SK-N-SH (cell line): ENCODE measurements around the gene VWA3B. TPM values are rescaled to one million over a fixed set of nuclear protein-coding genes. Genes with fewer than 3 reads are reported as not detected.

Source experiments
- CTCF ChIA-PET: fragments of 300-600, 350-600 bp; formaldehyde crosslinking; extraction: SDS; loops from one replicate; lab custom pipeline; 2021; lab: Yijun Ruan, JAX
- POLR2A ChIA-PET: fragments of 350-600 bp; sonication (Branson Sonifier 250); formaldehyde crosslinking; extraction: SDS; loops from one replicate; lab custom pipeline; 2020; ENCODE audit warnings: antibody characterized with exemption, inconsistent platforms; lab: Yijun Ruan, JAX
- DNase-seq: peaks from one replicate; pipeline ENCODE4 v3.0.0; 2012
- H2AFZ ChIP-seq: fragments of 200-600 bp; sonication (generic); 2 replicates; pipeline ENCODE4 v1.8.1; 2016; ENCODE audit warnings: antibody characterized with exemption, mild to moderate bottlenecking, low read depth
- H3F3A ChIP-seq: fragments of 200-600 bp; sonication (generic); replicated peaks from 2 replicates; pipeline ENCODE3; 2016; ENCODE audit warnings: antibody characterized with exemption, mild to moderate bottlenecking; ENCODE audit not compliant: insufficient read depth
- H3K27ac ChIP-seq, 2 experiments: fragments of 200-500 bp in 1 of 2; fragments of 200-600 bp in 1 of 2; sonication (Bioruptor generic) in 1 of 2; sonication (generic), shearing (Covaris generic) in 1 of 2; 2 replicates each; pipeline versions ENCODE4 v1.5.1 to v1.6.1; 2014 to 2016; ENCODE audit warnings: low read depth in 2 of 2, inconsistent platforms in 1 of 2, low read length in 1 of 2, mild to moderate bottlenecking in 1 of 2, mixed read lengths in 1 of 2
- H3K27me3 ChIP-seq: fragments of 200-600 bp; sonication (generic), shearing (Covaris generic); 2 replicates; pipeline ENCODE4 v1.6.1; 2016; ENCODE audit warnings: mixed run types; ENCODE audit not compliant: insufficient read depth
- H3K36me3 ChIP-seq, 2 experiments: fragments of 200-500 bp in 1 of 2; fragments of 200-600 bp in 1 of 2; sonication (Bioruptor generic) in 1 of 2; sonication (generic) in 1 of 2; replicated peaks in 1 of 2; 2 replicates each; pipeline versions ENCODE3 to v1.5.1; 2014 to 2016; ENCODE audit warnings: low read length in 1 of 2, mild to moderate bottlenecking in 1 of 2; ENCODE audit not compliant: insufficient read depth in 2 of 2, control insufficient read depth in 1 of 2
- H3K4me1 ChIP-seq, 2 experiments: fragments of 200-500 bp in 1 of 2; fragments of 200-600 bp in 1 of 2; sonication (Bioruptor generic) in 1 of 2; sonication (generic), shearing (Covaris generic) in 1 of 2; 2 replicates each; pipeline versions ENCODE4 v1.5.1 to v1.6.1; 2014 to 2016; ENCODE audit warnings: low read depth in 1 of 2, low read length in 1 of 2, mixed run types in 1 of 2; ENCODE audit not compliant: insufficient read depth in 2 of 2, control insufficient read depth in 1 of 2
- H3K4me2 ChIP-seq: fragments of 200-600 bp; sonication (generic), shearing (Covaris generic); 2 replicates; pipeline ENCODE4 v1.6.1; 2017; ENCODE audit warnings: mixed run types
- H3K4me3 ChIP-seq, 2 experiments: fragments of 200-500 bp in 1 of 2; fragments of 200-600 bp in 1 of 2; sonication (Bioruptor generic) in 1 of 2; sonication (generic), shearing (Covaris generic) in 1 of 2; 2 replicates each; pipeline versions ENCODE4 v1.5.1 to v1.8.1; 2014 to 2016; ENCODE audit warnings: low read depth in 2 of 2, inconsistent platforms in 1 of 2, low read length in 1 of 2, mild to moderate bottlenecking in 1 of 2, mixed read lengths in 1 of 2, moderate library complexity in 1 of 2
- H3K79me2 ChIP-seq: fragments of 200-600 bp; sonication (generic); 2 replicates; pipeline ENCODE4 v1.8.1; 2017; ENCODE audit warnings: mild to moderate bottlenecking; ENCODE audit not compliant: insufficient read depth
- H3K9ac ChIP-seq: fragments of 200-600 bp; sonication (generic); 2 replicates; pipeline ENCODE4 v1.6.1; 2017; ENCODE audit warnings: mixed run types
- H3K9me2 ChIP-seq: fragments of 200-600 bp; sonication (generic); 2 replicates; pipeline ENCODE4 v1.6.1; 2017; ENCODE audit warnings: mixed run types
- H3K9me3 ChIP-seq: fragments of 200-600 bp; sonication (generic); 2 replicates; pipeline ENCODE4 v1.6.1; 2017; ENCODE audit warnings: mixed run types, mild to moderate bottlenecking, moderate library complexity
- H4K20me1 ChIP-seq: fragments of 200-600 bp; sonication (generic); 2 replicates; pipeline ENCODE4 v1.6.1; 2017; ENCODE audit warnings: mild to moderate bottlenecking, mixed run types; ENCODE audit not compliant: insufficient read depth
- ELF1 ChIP-seq: IDR thresholded peaks from 2 replicates; pipeline ENCODE4 v1.4.0; 2012
- EP300 ChIP-seq, 2 experiments: IDR thresholded peaks; 2 replicates each; pipeline versions ENCODE4 v1.4.0 to v1.6.1; 2012; ENCODE audit warnings: borderline replicate concordance in 1 of 2, low read depth in 1 of 2, low read length in 1 of 2
- GABPA ChIP-seq: IDR thresholded peaks from 2 replicates; pipeline ENCODE4 v1.4.0; 2012; ENCODE audit warnings: low read depth, mild to moderate bottlenecking
- JUND ChIP-seq: IDR thresholded peaks from 2 replicates; pipeline ENCODE4 v1.4.0; 2012
- MEF2A ChIP-seq: IDR thresholded peaks from 2 replicates; pipeline ENCODE4 v1.4.0; 2012; ENCODE audit warnings: low read depth, borderline replicate concordance
- NFIC ChIP-seq: IDR thresholded peaks from 2 replicates; pipeline ENCODE4 v1.4.0; 2012; ENCODE audit warnings: borderline replicate concordance
- NRF1 ChIP-seq: IDR thresholded peaks from 2 replicates; pipeline ENCODE4 v1.6.1; 2012; ENCODE audit warnings: low read depth, mild to moderate bottlenecking, low read length
- RCOR1 ChIP-seq: fragments of 150-350 bp; IDR thresholded peaks from 2 replicates; pipeline ENCODE4 v1.6.1; 2017; ENCODE audit warnings: antibody characterized with exemption, low read length
- RFX5 ChIP-seq: IDR thresholded peaks from 2 replicates; pipeline ENCODE4 v1.6.1; 2012; ENCODE audit warnings: mild to moderate bottlenecking, improper control_type of control experiment, low read length
- RXRA ChIP-seq: IDR thresholded peaks from 2 replicates; pipeline ENCODE4 v1.4.0; 2012; ENCODE audit warnings: low read depth, mild to moderate bottlenecking, borderline replicate concordance
- SIN3A ChIP-seq: IDR thresholded peaks from 2 replicates; pipeline ENCODE4 v1.6.1; 2012; ENCODE audit warnings: low read depth, mild to moderate bottlenecking, low read length, moderate library complexity, borderline replicate concordance
- SMC3 ChIP-seq: IDR thresholded peaks from 2 replicates; pipeline ENCODE4 v1.6.1; 2012; ENCODE audit warnings: low read depth, low read length, improper control_type of control experiment
- TCF12 ChIP-seq: IDR thresholded peaks from 2 replicates; pipeline ENCODE4 v1.4.0; 2012
- TEAD4 ChIP-seq: IDR thresholded peaks from 2 replicates; pipeline ENCODE4 v1.4.0; 2012; ENCODE audit warnings: mild to moderate bottlenecking, borderline replicate concordance; ENCODE audit not compliant: insufficient read depth
- USF1 ChIP-seq: IDR thresholded peaks from 2 replicates; pipeline ENCODE4 v1.4.0; 2012; ENCODE audit warnings: low read depth, borderline replicate concordance
- YY1 ChIP-seq: IDR thresholded peaks from 2 replicates; pipeline ENCODE4 v1.4.0; 2012; ENCODE audit warnings: low read depth, mild to moderate bottlenecking
- ZBTB33 ChIP-seq: IDR thresholded peaks from 2 replicates; pipeline ENCODE4 v1.4.0; 2012; ENCODE audit warnings: low read depth, borderline replicate concordance
- WGBS: methylation state at CpG from one replicate; pipeline ENCODE4 v1.1.6; 2017; ENCODE audit warnings: low lambda C conversion rate; 5-methylcytosine and 5-hydroxymethylcytosine counted together
- polyA plus RNA-seq, 3 experiments: library from polyadenylated mRNA; depleted of rRNA; stranded (reverse); fragments of >200 nt; gene quantifications; 2 replicates each; pipeline ENCODE4 v1.2.3, GENCODE V29; 2012

VWA3B gene
- polyA plus RNA-seq, 1 of the 3 experiments (the other 2 are of a cell fraction) = not detected

GRCh38 chr2:98212092-98213000 is 125.4 kb downstream of the VWA3B start:
- H3K27me3 ChIP-seq = peaks cover 9% of the 10 kb centered on the region; the same call in 1 of the 2 replicates
- no peak overlapping the region for H3K4me3 ChIP-seq
- no peak for DNase-seq
- no peaks in the 10 kb centered on the region for H4K20me1 ChIP-seq
- TF ChIP-seq ELF1 = no peak
- no peak for TF ChIP-seq GABPA
- TF ChIP-seq NRF1 = no peak
- TF ChIP-seq RFX5 = no peak
- no peak for TF ChIP-seq RCOR1
- no peak for TF ChIP-seq USF1
- no peak for TF ChIP-seq NFIC
- TF ChIP-seq MEF2A = no peak
- no peak for TF ChIP-seq EP300 (IDR thresholded peaks at IDR 0.05; ENCODE audit: borderline replicate concordance in 1 of 2, low read depth in 1 of 2, low read length in 1 of 2)
- TF ChIP-seq YY1 = no peak
- no peak for TF ChIP-seq SIN3A
- TF ChIP-seq ZBTB33 = no peak
- TF ChIP-seq JUND = no peak
- TF ChIP-seq RXRA = no peak
- no peak for TF ChIP-seq TEAD4
- no peak for TF ChIP-seq SMC3
- TF ChIP-seq TCF12 = no peak
- no peaks in the 10 kb centered on the region for H3K36me3 ChIP-seq
- CTCF ChIA-PET = interaction anchor here (0.9 kb wide), 1 partner anchor 405 kb away, joined by 3 read pairs; no protein-coding TSS in a partner anchor
- no peak overlapping the region for H3K9ac ChIP-seq
- POLR2A ChIA-PET = no interaction called here
- no peaks in the 10 kb centered on the region; a peak in 1 of 4 replicates for H3K4me1 ChIP-seq
- no peak overlapping the region for H2AFZ ChIP-seq
- H3K4me2 ChIP-seq = no peak overlapping the region
- H3F3A ChIP-seq = no peaks in the 10 kb centered on the region
- H3K27ac ChIP-seq = no peak overlapping the region
- H3K9me3 ChIP-seq = no peaks in the 10 kb centered on the region
- no peaks in the 10 kb centered on the region for H3K79me2 ChIP-seq
- no peaks in the 10 kb centered on the region for H3K9me2 ChIP-seq
- WGBS = 35% methylated on average over 9 of the region's 9 CpGs
